Uterus (tissue), 2 donors: ENCODE results near the gene GNA14.

Source experiments
- POLR2A ChIP-seq, 2 donors: fragments of 450-650 bp; IDR thresholded peaks; one replicate each; pipeline ENCODE4 v1.6.1; 2016; ENCODE audit warnings: antibody characterized with exemption in 2 of 2, mild to moderate bottlenecking in 1 of 2, moderate library complexity in 1 of 2
- TF ChIP-seq, protein P1 (sequence below), 4 experiments: fragments of 200-600 bp in 2 of 4; fragments of 450-650 bp in 2 of 4; sonication (generic) in 2 of 4; IDR thresholded peaks; one replicate each; pipeline ENCODE4 v1.5.1; 2016 to 2019; ENCODE audit warnings: antibody characterized with exemption in 4 of 4, mild to moderate bottlenecking in 2 of 4, moderate library complexity in 1 of 4

DNA sequence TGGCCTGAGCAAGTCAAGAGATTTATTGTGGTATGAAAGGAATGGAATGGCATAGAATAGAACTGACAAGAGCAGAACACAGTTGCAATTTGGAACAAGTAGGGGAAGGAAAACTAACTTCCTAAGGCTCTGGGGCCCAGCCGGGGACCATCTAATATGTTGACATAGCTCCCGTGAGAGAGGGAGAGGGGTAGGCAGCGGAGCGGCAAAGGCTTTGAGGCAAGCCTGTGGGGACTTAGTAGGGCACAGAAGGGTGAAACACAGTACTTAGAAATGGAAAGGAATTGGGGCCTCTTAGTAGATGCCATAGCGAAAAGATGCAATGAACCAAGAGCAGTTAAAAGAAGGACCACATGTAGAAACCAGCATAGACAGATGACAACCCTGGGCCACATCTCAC lies 11.8 kb upstream of the GNA14 start:
- TF ChIP-seq, protein P1, sequence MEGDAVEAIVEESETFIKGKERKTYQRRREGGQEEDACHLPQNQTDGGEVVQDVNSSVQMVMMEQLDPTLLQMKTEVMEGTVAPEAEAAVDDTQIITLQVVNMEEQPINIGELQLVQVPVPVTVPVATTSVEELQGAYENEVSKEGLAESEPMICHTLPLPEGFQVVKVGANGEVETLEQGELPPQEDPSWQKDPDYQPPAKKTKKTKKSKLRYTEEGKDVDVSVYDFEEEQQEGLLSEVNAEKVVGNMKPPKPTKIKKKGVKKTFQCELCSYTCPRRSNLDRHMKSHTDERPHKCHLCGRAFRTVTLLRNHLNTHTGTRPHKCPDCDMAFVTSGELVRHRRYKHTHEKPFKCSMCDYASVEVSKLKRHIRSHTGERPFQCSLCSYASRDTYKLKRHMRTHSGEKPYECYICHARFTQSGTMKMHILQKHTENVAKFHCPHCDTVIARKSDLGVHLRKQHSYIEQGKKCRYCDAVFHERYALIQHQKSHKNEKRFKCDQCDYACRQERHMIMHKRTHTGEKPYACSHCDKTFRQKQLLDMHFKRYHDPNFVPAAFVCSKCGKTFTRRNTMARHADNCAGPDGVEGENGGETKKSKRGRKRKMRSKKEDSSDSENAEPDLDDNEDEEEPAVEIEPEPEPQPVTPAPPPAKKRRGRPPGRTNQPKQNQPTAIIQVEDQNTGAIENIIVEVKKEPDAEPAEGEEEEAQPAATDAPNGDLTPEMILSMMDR (IDR thresholded peaks at IDR 0.05) = no peak
- TF ChIP-seq POLR2A (IDR thresholded peaks at IDR 0.05) = no peak
